HepG2 (cell line): ENCODE measurements around the gene IRF2. TPM values are rescaled to one million over a fixed set of nuclear protein-coding genes. Genes with fewer than 3 reads are reported as not detected.

Experiments used
- AHR ChIP-seq: IDR thresholded peaks from 2 replicates; pipeline ENCODE4 v1.6.1; 2018; ENCODE audit warnings: missing genetic modification reagents, missing compliant biosample characterization
- ATF1 ChIP-seq: IDR thresholded peaks from 2 replicates; pipeline ENCODE4 v1.6.1; 2016; ENCODE audit warnings: mild to moderate bottlenecking, control low read depth
- BRCA1 ChIP-seq: sonication (generic); formaldehyde crosslinking; IDR thresholded peaks from 2 replicates; pipeline ENCODE4 v1.4.0; 2020; ENCODE audit warnings: missing genetic modification reagents
- DPF2 ChIP-seq: sonication (generic); formaldehyde crosslinking; IDR thresholded peaks from 2 replicates; pipeline ENCODE4 v1.4.0; 2020; ENCODE audit warnings: mild to moderate bottlenecking, low read depth, missing genetic modification reagents, borderline replicate concordance
- ELF4 ChIP-seq: sonication (generic); formaldehyde crosslinking; IDR thresholded peaks from 2 replicates; pipeline ENCODE4 v1.5.0; 2020; ENCODE audit warnings: missing genetic modification reagents, mild to moderate bottlenecking, moderate library complexity, borderline replicate concordance
- HNF4A ChIP-seq: sonication (generic); formaldehyde crosslinking; IDR thresholded peaks from 2 replicates; pipeline ENCODE4 v1.4.0; 2020; ENCODE audit warnings: missing genetic modification reagents
- MAFG ChIP-seq: sonication (generic); formaldehyde crosslinking; IDR thresholded peaks from 2 replicates; pipeline ENCODE4 v1.5.1; 2020; ENCODE audit warnings: mild to moderate bottlenecking, missing genetic modification reagents
- NFKBIZ ChIP-seq: IDR thresholded peaks from 2 replicates; pipeline ENCODE4 v1.6.1; 2018; ENCODE audit warnings: missing genetic modification reagents, missing compliant biosample characterization
- NPAS2 ChIP-seq: sonication (generic); formaldehyde crosslinking; IDR thresholded peaks from 2 replicates; pipeline ENCODE4 v1.8.0; 2022; ENCODE audit warnings: mild to moderate bottlenecking, missing genetic modification reagents, borderline replicate concordance
- REPIN1 ChIP-seq: sonication (generic); formaldehyde crosslinking; IDR thresholded peaks from 2 replicates; pipeline ENCODE4 v1.8.0; 2022; ENCODE audit warnings: missing genetic modification reagents, low read depth, mild to moderate bottlenecking, borderline replicate concordance
- SAFB2 ChIP-seq: sonication (generic); formaldehyde crosslinking; IDR thresholded peaks from 2 replicates; pipeline ENCODE4 v1.5.1; 2020; ENCODE audit warnings: missing genetic modification reagents, low read depth, mild to moderate bottlenecking, borderline replicate concordance
- TSC22D2 ChIP-seq: sonication (generic); formaldehyde crosslinking; IDR thresholded peaks from 2 replicates; pipeline ENCODE4 v1.5.1; 2020; ENCODE audit warnings: missing genetic modification reagents, mild to moderate bottlenecking, borderline replicate concordance
- ZNF136 ChIP-seq: sonication (generic); formaldehyde crosslinking; IDR thresholded peaks from 2 replicates; pipeline ENCODE4 v1.8.1; 2022; ENCODE audit warnings: low read depth, mild to moderate bottlenecking, moderate library complexity, missing genetic modification reagents
- ZNF431 ChIP-seq: sonication (generic); formaldehyde crosslinking; IDR thresholded peaks from 2 replicates; pipeline ENCODE4 v1.9.0; 2022; ENCODE audit warnings: missing genetic modification reagents, low read depth, mild to moderate bottlenecking, borderline replicate concordance
- ZNF460 ChIP-seq: sonication (generic); formaldehyde crosslinking; IDR thresholded peaks from 2 replicates; pipeline ENCODE4 v1.5.1; 2020; ENCODE audit warnings: missing genetic modification reagents, mild to moderate bottlenecking, borderline replicate concordance
- polyA plus RNA-seq, 8 experiments: library from polyadenylated mRNA; depleted of rRNA in 3 of 8; stranded (reverse) in 7 of 8; unstranded in 1 of 8; fragments of >200 nt; fragmentation: Illumina TruSeq in 4 of 8; extraction: Trizol in 4 of 8; gene quantifications; 2 replicates each; pipeline versions ENCODE4 v1.2.1 to v1.2.3, GENCODE V29; 2011 to 2016; ENCODE audit warnings: low read depth in 4 of 8, missing spikeins in 1 of 8, mixed read lengths in 1 of 8; ENCODE audit not compliant: insufficient read depth in 1 of 8
- total RNA-seq, 5 experiments: library from RNA; depleted of rRNA; stranded (reverse); fragments of >200 nt; fragmentation: Illumina TruSeq; extraction: Trizol; gene quantifications; 2 replicates each; pipeline ENCODE4 v1.2.3, GENCODE V29; 2016; ENCODE audit warnings: low read depth in 1 of 5
- TF ChIP-seq, protein P1 (sequence below): fragments of 450-650 bp; IDR thresholded peaks from 2 replicates; pipeline ENCODE4 v1.6.1; 2017; ENCODE audit warnings: mild to moderate bottlenecking
- TF ChIP-seq, protein P2 (sequence below): IDR thresholded peaks from 2 replicates; pipeline ENCODE4 v1.6.1; 2016; ENCODE audit warnings: low read depth
- TF ChIP-seq, protein P3 (sequence below), 2 experiments: sonication (generic) in 1 of 2; formaldehyde crosslinking in 1 of 2; IDR thresholded peaks; 2 replicates each; pipeline versions ENCODE4 v1.5.1 to v1.6.1; 2011 to 2020; ENCODE audit warnings: borderline replicate concordance in 1 of 2, low read depth in 1 of 2, low read length in 1 of 2, mild to moderate bottlenecking in 1 of 2, missing genetic modification reagents in 1 of 2, moderate library complexity in 1 of 2
- TF ChIP-seq, protein P4 (sequence below): sonication (generic); formaldehyde crosslinking; IDR thresholded peaks from 2 replicates; pipeline ENCODE4 v1.4.0; 2020; ENCODE audit warnings: mild to moderate bottlenecking, missing genetic modification reagents

IRF2 gene
- total and polyA plus RNA-seq, 2 of the 13 experiments (the other 11 are each of a cell fraction or from before 2014, with no cell fraction given) = 15.5 to 28.8 TPM

DNA sequence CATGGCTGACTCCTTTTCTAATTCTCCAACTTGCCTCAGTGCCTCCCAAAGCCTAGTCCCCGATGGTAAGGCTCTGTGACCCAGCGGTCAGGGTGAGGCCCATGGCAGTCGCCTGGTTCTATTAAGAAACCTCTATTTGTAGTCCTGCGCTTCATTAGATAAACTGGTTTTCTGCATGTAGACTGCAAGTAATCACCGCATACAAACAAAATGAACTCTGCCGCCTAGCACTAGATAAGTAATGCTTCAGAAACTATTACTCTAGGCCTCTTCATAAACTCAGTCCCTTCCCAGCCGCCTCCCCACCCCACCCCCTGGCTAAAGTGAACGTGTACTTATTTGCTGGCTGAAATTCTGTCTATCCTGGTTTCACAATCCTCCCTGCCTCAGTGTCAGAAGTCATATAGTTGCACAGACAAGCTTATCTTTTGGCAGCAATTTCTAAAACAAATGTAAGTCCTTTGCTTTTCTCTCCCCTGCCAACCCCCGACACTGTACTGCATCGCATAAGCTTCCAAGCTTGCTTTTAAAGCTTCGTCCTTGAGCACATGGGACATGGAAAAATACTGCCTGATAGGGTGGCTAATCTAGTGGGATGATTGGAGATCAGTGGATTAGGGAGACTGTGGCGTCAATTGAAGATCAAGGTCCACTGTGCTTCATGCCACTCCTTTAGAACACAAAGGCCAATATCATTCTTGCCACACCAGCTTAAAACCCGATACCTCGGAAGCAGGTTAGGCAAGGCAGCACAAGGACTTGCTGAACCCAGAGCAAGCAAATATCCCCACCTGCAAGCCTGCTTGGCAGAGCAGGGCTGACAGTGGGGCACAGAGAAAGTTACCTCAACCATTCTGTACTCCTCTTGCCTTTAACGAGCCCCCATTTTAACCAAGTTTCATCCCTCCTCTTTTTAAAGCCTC is 125.8 kb downstream of the IRF2 start (continued):
- TF ChIP-seq, protein P1, sequence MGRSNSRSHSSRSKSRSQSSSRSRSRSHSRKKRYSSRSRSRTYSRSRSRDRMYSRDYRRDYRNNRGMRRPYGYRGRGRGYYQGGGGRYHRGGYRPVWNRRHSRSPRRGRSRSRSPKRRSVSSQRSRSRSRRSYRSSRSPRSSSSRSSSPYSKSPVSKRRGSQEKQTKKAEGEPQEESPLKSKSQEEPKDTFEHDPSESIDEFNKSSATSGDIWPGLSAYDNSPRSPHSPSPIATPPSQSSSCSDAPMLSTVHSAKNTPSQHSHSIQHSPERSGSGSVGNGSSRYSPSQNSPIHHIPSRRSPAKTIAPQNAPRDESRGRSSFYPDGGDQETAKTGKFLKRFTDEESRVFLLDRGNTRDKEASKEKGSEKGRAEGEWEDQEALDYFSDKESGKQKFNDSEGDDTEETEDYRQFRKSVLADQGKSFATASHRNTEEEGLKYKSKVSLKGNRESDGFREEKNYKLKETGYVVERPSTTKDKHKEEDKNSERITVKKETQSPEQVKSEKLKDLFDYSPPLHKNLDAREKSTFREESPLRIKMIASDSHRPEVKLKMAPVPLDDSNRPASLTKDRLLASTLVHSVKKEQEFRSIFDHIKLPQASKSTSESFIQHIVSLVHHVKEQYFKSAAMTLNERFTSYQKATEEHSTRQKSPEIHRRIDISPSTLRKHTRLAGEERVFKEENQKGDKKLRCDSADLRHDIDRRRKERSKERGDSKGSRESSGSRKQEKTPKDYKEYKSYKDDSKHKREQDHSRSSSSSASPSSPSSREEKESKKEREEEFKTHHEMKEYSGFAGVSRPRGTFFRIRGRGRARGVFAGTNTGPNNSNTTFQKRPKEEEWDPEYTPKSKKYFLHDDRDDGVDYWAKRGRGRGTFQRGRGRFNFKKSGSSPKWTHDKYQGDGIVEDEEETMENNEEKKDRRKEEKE = no peak
- peak; percentile 78; the same call in 1 of the 2 replicates for TF ChIP-seq NFKBIZ (CRISPR knock-in tag)
- TF ChIP-seq HNF4A (CRISPR knock-in tag) = peak; percentile 99
- 0 out of 2 replicates have a peak, but pooled peaks have one; percentile 30 for TF ChIP-seq TSC22D2 (CRISPR knock-in tag)
- no peak for TF ChIP-seq NPAS2 (CRISPR knock-in tag)
- no peak for TF ChIP-seq AHR (CRISPR knock-in tag)
- TF ChIP-seq BRCA1 (CRISPR knock-in tag) = no peak
- no peak; the same call in 1 of the 2 replicates for TF ChIP-seq ZNF460 (CRISPR knock-in tag)
- peak; percentile 18; the same call in 1 of the 2 replicates for TF ChIP-seq ZNF431 (CRISPR knock-in tag)
- TF ChIP-seq ATF1 = peak; percentile 72
- peak; percentile 68; the same call in 1 of the 2 replicates for TF ChIP-seq REPIN1
- no peak for TF ChIP-seq ZNF136 (CRISPR knock-in tag)
- peak; percentile 73; the same call in 1 of the 2 replicates for TF ChIP-seq SAFB2 (CRISPR knock-in tag)
- TF ChIP-seq, protein P2, sequence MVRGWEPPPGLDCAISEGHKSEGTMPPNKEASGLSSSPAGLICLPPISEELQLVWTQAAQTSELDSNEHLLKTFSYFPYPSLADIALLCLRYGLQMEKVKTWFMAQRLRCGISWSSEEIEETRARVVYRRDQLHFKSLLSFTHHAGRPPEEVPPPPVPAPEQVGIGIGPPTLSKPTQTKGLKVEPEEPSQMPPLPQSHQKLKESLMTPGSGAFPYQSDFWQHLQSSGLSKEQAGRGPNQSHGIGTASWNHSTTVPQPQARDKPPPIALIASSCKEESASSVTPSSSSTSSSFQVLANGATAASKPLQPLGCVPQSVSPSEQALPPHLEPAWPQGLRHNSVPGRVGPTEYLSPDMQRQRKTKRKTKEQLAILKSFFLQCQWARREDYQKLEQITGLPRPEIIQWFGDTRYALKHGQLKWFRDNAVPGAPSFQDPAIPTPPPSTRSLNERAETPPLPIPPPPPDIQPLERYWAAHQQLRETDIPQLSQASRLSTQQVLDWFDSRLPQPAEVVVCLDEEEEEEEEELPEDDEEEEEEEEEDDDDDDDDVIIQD (CRISPR knock-in tag) = peak; percentile 74
- TF ChIP-seq, protein P3, sequence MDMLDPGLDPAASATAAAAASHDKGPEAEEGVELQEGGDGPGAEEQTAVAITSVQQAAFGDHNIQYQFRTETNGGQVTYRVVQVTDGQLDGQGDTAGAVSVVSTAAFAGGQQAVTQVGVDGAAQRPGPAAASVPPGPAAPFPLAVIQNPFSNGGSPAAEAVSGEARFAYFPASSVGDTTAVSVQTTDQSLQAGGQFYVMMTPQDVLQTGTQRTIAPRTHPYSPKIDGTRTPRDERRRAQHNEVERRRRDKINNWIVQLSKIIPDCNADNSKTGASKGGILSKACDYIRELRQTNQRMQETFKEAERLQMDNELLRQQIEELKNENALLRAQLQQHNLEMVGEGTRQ (IDR thresholded peaks at IDR 0.05; ENCODE audit: low read depth, low read length) = no peak
- TF ChIP-seq, protein P3 (CRISPR knock-in tag; IDR thresholded peaks at IDR 0.05; ENCODE audit: borderline replicate concordance) = no peak
- no peak for TF ChIP-seq MAFG (CRISPR knock-in tag)
- TF ChIP-seq, protein P4, sequence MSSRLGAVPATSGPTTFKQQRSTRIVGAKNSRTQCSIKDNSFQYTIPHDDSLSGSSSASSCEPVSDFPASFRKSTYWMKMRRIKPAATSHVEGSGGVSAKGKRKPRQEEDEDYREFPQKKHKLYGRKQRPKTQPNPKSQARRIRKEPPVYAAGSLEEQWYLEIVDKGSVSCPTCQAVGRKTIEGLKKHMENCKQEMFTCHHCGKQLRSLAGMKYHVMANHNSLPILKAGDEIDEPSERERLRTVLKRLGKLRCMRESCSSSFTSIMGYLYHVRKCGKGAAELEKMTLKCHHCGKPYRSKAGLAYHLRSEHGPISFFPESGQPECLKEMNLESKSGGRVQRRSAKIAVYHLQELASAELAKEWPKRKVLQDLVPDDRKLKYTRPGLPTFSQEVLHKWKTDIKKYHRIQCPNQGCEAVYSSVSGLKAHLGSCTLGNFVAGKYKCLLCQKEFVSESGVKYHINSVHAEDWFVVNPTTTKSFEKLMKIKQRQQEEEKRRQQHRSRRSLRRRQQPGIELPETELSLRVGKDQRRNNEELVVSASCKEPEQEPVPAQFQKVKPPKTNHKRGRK (CRISPR knock-in tag) = no peak
- no peak for TF ChIP-seq ELF4
- 0 out of 2 replicates have a peak, but pooled peaks have one; percentile 38 for TF ChIP-seq DPF2 (CRISPR knock-in tag)
